ENCODE measurements around the gene COL4A5. TPM values are rescaled to one million over a fixed set of nuclear protein-coding genes. Genes with fewer than 3 reads are reported as not detected.

COL4A5 gene
- total and polyA plus RNA-seq, 2 donors: 7.4 to 9.1 TPM

DNA sequence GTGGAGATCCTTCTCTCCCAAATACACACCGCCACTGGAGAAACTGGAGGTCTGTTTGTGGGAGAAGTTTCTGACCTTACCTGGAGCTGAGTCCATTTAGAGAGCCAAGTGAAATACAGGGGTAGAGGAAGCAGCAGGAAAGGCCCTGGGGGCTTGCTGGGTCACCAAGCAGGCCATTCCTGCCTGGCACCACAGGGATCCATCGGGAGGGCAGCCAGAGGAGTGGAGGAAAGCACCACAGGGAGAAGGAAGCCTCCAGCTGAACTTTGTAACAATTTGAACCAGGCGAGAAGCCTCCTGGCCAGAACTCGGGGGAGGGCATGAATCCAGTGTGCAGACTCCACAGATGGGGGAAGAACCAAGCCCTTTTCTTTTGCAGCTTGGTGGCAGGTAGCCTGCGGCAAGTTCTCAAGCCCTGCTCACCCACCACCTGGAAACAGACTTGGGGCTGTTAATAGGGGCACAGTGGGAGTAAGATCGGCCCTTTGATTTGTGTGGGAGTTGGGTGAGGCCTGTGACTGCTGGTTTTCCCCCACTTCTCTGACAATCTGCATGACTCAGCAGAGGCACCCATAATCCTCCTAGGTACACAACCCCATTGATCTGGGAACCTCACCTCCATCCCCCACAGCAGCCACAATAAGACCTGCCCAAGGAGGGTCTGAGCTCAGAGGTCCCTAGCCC, 202.1 kb downstream of the COL4A5 start:
- no peak for DNase-seq (ENCODE audit: low read depth in 6 of 9, low spot score in 9 of 9)
- no peak overlapping the region for H3K27ac ChIP-seq (ENCODE audit: low read depth in 1 of 2, low read length in 1 of 2)
- no peaks in the 10 kb centered on the region for H3K27me3 ChIP-seq (ENCODE audit: control insufficient read depth in 2 of 2, insufficient read depth in 1 of 2, low read length in 1 of 2)
- H3K4me1 ChIP-seq (ENCODE audit: control insufficient read depth in 2 of 2, insufficient read depth in 2 of 2, low read length in 2 of 2): no peaks in the 10 kb centered on the region
- H3K4me3 ChIP-seq (ENCODE audit: low read length in 2 of 2): no peak overlapping the region
- H3K9me3 ChIP-seq (ENCODE audit: control insufficient read depth in 2 of 2, insufficient read depth in 1 of 2, low read length in 1 of 2): no peaks in the 10 kb centered on the region
- WGBS: 89% methylated on average over 6 of the region's 6 CpGs
- H3K36me3 ChIP-seq (ENCODE audit: control insufficient read depth in 2 of 2, insufficient read depth in 2 of 2, low read length in 1 of 2): no peaks in the 10 kb centered on the region

DNA sequence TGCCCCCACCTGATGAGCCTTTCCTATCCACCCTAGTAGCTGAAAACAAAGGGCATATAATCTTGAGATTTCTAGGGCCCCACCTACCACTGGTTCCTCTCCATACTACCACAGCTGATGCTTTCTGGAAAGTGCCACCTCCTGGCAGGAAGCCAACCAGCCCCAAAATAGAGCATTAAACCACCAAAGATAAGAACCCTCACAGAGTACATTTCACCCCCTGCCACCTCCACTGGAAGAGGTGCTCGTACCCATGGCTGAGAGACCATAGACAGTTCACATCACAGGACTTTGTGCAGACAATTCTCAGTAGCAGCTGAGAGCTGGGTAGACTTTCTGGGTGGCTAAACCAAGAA, 202.6 kb downstream of the COL4A5 start:
- Histone ChIP-seq H3K36me3 (ENCODE audit: control insufficient read depth in 2 of 2, insufficient read depth in 2 of 2, low read length in 1 of 2) (no peaks in the 10 kb centered on the region), H3K27ac (ENCODE audit: low read depth in 1 of 2, low read length in 1 of 2) (no peak overlapping the region), H3K9me3 (ENCODE audit: control insufficient read depth in 2 of 2, insufficient read depth in 1 of 2, low read length in 1 of 2) (no peaks in the 10 kb centered on the region), H3K27me3 (ENCODE audit: control insufficient read depth in 2 of 2, insufficient read depth in 1 of 2, low read length in 1 of 2) (no peaks in the 10 kb centered on the region), H3K4me1 (ENCODE audit: control insufficient read depth in 2 of 2, insufficient read depth in 2 of 2, low read length in 2 of 2) (no peaks in the 10 kb centered on the region), H3K4me3 (ENCODE audit: low read length in 2 of 2) (no peak overlapping the region)
- no peak for DNase-seq (ENCODE audit: low read depth in 6 of 9, low spot score in 9 of 9)
- 81% methylated on average over 1 of the region's 1 CpG for WGBS

DNA sequence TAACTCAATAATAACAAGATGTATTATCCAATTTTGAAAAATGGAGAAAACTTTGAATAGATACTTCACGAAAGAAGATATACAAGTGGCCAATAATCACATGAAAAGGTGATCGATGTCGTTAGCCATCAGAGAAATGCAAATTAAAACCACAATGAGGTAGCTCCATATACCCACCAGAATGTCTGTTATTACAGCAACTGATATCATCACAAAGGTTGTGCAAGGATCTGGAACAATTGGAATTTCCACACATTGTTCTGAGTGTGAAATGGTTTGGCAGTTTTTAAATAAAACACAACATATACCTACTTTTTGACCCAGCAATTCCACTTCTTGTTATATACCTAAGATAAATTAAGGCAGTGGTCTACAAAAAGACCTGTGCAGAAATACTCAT, 225.1 kb downstream of the COL4A5 start:
- 93% methylated on average over 3 of the region's 3 CpGs for WGBS
- no peak for DNase-seq (ENCODE audit: low read depth in 6 of 9, low spot score in 9 of 9)
- Histone ChIP-seq H3K27ac (ENCODE audit: low read depth in 1 of 2, low read length in 1 of 2) (no peak overlapping the region), H3K27me3 (ENCODE audit: control insufficient read depth in 2 of 2, insufficient read depth in 1 of 2, low read length in 1 of 2) (no peaks in the 10 kb centered on the region), H3K36me3 (ENCODE audit: control insufficient read depth in 2 of 2, insufficient read depth in 2 of 2, low read length in 1 of 2) (no peaks in the 10 kb centered on the region), H3K9me3 (ENCODE audit: control insufficient read depth in 2 of 2, insufficient read depth in 1 of 2, low read length in 1 of 2) (no peaks in the 10 kb centered on the region), H3K4me3 (ENCODE audit: low read length in 2 of 2) (no peak overlapping the region), H3K4me1 (ENCODE audit: control insufficient read depth in 2 of 2, insufficient read depth in 2 of 2, low read length in 2 of 2) (no peaks in the 10 kb centered on the region)

DNA sequence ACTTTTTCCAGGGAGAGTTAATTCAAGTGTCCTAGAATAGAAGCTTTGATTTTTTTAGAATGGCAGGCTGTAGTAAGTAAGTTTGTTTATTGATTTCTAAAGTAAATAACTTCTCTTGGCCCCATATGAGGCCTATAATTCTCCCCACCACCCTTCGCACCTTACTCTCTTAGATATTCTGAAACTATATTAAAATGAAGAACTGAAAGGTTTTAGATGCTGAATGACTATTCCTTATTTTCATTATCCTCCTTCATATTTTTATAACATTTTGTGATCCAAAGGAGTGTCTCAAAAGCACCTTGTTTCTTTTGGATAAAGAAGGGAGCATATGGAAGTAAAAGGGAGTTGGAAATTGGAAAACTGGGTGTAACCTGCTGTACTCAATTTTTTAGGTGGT, 226.5 kb downstream of the COL4A5 start:
- H3K4me3 ChIP-seq (ENCODE audit: low read length in 2 of 2): no peak overlapping the region
- H3K4me1 ChIP-seq (ENCODE audit: control insufficient read depth in 2 of 2, insufficient read depth in 2 of 2, low read length in 2 of 2): no peaks in the 10 kb centered on the region
- no peak for DNase-seq (ENCODE audit: low read depth in 6 of 9, low spot score in 9 of 9)
- H3K27me3 ChIP-seq (ENCODE audit: control insufficient read depth in 2 of 2, insufficient read depth in 1 of 2, low read length in 1 of 2): no peaks in the 10 kb centered on the region
- no peaks in the 10 kb centered on the region for H3K36me3 ChIP-seq (ENCODE audit: control insufficient read depth in 2 of 2, insufficient read depth in 2 of 2, low read length in 1 of 2)
- H3K27ac ChIP-seq (ENCODE audit: low read depth in 1 of 2, low read length in 1 of 2): no peak overlapping the region
- WGBS: 94% methylated on average over 1 of the region's 1 CpG
- H3K9me3 ChIP-seq (ENCODE audit: control insufficient read depth in 2 of 2, insufficient read depth in 1 of 2, low read length in 1 of 2): no peaks in the 10 kb centered on the region

DNA sequence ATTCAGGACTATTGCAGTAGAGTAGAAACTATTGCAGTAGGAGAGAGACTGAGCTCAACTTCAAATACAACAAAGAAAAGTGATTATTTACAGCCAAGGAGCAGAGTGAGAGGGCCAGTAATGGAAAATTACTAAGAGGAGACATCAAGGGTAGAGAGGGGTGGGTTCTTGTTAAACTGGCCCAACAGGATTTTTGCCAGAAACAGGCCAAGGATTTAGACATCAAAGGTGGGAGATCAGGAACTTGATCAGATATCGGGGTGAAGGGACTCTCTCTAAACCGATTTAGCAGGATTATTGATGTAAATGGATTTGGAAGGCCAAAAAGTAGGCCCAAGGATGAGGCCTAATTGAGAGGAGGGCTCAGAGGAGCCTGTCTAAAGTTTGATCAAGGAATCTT, 231.9 kb downstream of the COL4A5 start:
- DNase-seq (ENCODE audit: low read depth in 6 of 9, low spot score in 9 of 9): no peak
- no peak overlapping the region for H3K27ac ChIP-seq (ENCODE audit: low read depth in 1 of 2, low read length in 1 of 2)
- no peaks in the 10 kb centered on the region for H3K27me3 ChIP-seq (ENCODE audit: control insufficient read depth in 2 of 2, insufficient read depth in 1 of 2, low read length in 1 of 2)
- H3K9me3 ChIP-seq (ENCODE audit: control insufficient read depth in 2 of 2, insufficient read depth in 1 of 2, low read length in 1 of 2): no peaks in the 10 kb centered on the region
- H3K4me3 ChIP-seq (ENCODE audit: low read length in 2 of 2): no peak overlapping the region
- no peaks in the 10 kb centered on the region for H3K4me1 ChIP-seq (ENCODE audit: control insufficient read depth in 2 of 2, insufficient read depth in 2 of 2, low read length in 2 of 2)
- H3K36me3 ChIP-seq (ENCODE audit: control insufficient read depth in 2 of 2, insufficient read depth in 2 of 2, low read length in 1 of 2): no peaks in the 10 kb centered on the region
- 88% methylated on average over 2 of the region's 2 CpGs for WGBS

DNA sequence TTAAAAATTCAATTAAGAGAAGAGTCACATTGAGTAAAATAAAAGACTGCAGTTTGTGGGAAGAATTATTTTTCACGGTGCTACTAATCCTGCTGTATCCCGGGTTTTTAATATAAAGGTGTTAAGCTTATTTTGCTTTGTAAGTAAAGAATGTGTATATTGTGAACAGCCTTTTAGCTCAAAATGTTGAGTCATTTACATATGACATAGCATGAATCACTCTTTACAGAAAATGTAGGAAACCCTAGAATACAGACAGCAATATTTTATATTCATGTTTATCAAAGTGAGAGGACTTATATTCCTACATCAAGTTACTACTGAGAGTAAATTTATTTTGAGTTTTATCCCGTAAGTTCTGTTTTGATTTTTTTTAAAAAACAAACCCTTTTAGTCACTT, 257.1 kb downstream of the COL4A5 start:
- H3K4me3 ChIP-seq (ENCODE audit: low read length in 2 of 2): no peak overlapping the region
- H3K36me3 ChIP-seq (ENCODE audit: control insufficient read depth in 2 of 2, insufficient read depth in 2 of 2, low read length in 1 of 2): no peaks in the 10 kb centered on the region
- no peaks in the 10 kb centered on the region for H3K4me1 ChIP-seq (ENCODE audit: control insufficient read depth in 2 of 2, insufficient read depth in 2 of 2, low read length in 2 of 2)
- H3K27me3 ChIP-seq (ENCODE audit: control insufficient read depth in 2 of 2, insufficient read depth in 1 of 2, low read length in 1 of 2): no peaks in the 10 kb centered on the region
- H3K27ac ChIP-seq (ENCODE audit: low read depth in 1 of 2, low read length in 1 of 2): no peak overlapping the region
- no peak for DNase-seq (ENCODE audit: low read depth in 6 of 9, low spot score in 9 of 9)
- WGBS: 94% methylated on average over 3 of the region's 3 CpGs
- H3K9me3 ChIP-seq (ENCODE audit: control insufficient read depth in 2 of 2, insufficient read depth in 1 of 2, low read length in 1 of 2): no peaks in the 10 kb centered on the region

DNA sequence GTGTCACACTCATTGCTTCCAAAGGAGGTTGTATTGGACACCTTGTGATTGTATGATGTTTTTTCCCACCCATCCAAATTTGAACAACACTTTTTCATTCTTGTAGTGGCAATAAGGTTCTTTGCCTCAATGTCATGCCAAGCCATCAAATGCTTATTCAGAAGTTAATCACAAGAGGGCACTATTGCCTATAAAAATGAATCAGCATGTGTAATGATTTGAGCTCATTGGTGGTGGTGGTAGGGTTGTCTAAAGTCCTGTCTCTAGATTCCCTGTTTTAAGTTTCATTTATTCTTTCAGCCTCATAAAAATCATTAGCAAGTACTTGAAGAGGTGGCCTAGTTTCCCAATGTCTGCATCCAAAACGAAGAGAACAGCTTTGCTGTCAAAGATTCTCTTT, 259.7 kb downstream of the COL4A5 start:
- 31% methylated on average over 1 of the region's 1 CpG for WGBS
- Histone ChIP-seq H3K27ac (ENCODE audit: low read depth in 1 of 2, low read length in 1 of 2) (no peak overlapping the region), H3K4me3 (ENCODE audit: low read length in 2 of 2) (no peak overlapping the region), H3K36me3 (ENCODE audit: control insufficient read depth in 2 of 2, insufficient read depth in 2 of 2, low read length in 1 of 2) (no peaks in the 10 kb centered on the region), H3K27me3 (ENCODE audit: control insufficient read depth in 2 of 2, insufficient read depth in 1 of 2, low read length in 1 of 2) (no peaks in the 10 kb centered on the region), H3K9me3 (ENCODE audit: control insufficient read depth in 2 of 2, insufficient read depth in 1 of 2, low read length in 1 of 2) (no peaks in the 10 kb centered on the region), H3K4me1 (ENCODE audit: control insufficient read depth in 2 of 2, insufficient read depth in 2 of 2, low read length in 2 of 2) (no peaks in the 10 kb centered on the region)
- DNase-seq (ENCODE audit: low read depth in 6 of 9, low spot score in 9 of 9): peak in 1 of 9 donors; percentile 10

DNA sequence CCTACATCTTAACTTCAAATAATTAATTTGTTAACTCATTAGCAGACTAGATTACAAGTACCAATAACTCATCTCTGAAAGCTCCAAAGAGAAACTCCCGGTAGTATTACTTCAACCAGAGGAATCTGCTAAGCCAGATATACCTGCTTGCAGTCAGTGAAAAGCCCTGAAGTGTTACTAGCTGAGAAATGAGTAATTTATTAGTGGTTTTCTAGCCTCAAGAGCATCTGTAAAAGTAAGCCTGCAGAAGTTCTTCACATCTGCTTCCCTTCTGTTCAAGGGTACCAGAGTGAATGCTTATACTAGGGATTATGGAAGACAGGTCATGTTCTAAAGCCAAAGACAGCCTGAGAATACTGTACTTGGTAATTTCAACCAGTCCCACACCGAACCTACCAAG, 262.0 kb downstream of the COL4A5 start:
- no peak for DNase-seq (ENCODE audit: low read depth in 6 of 9, low spot score in 9 of 9)
- WGBS: 85% methylated on average over 2 of the region's 2 CpGs
- no peak overlapping the region for H3K27ac ChIP-seq (ENCODE audit: low read depth in 1 of 2, low read length in 1 of 2)
- H3K27me3 ChIP-seq (ENCODE audit: control insufficient read depth in 2 of 2, insufficient read depth in 1 of 2, low read length in 1 of 2): no peaks in the 10 kb centered on the region
- H3K9me3 ChIP-seq (ENCODE audit: control insufficient read depth in 2 of 2, insufficient read depth in 1 of 2, low read length in 1 of 2): no peaks in the 10 kb centered on the region
- H3K36me3 ChIP-seq (ENCODE audit: control insufficient read depth in 2 of 2, insufficient read depth in 2 of 2, low read length in 1 of 2): no peaks in the 10 kb centered on the region
- no peak overlapping the region for H3K4me3 ChIP-seq (ENCODE audit: low read length in 2 of 2)
- no peaks in the 10 kb centered on the region for H3K4me1 ChIP-seq (ENCODE audit: control insufficient read depth in 2 of 2, insufficient read depth in 2 of 2, low read length in 2 of 2)

DNA sequence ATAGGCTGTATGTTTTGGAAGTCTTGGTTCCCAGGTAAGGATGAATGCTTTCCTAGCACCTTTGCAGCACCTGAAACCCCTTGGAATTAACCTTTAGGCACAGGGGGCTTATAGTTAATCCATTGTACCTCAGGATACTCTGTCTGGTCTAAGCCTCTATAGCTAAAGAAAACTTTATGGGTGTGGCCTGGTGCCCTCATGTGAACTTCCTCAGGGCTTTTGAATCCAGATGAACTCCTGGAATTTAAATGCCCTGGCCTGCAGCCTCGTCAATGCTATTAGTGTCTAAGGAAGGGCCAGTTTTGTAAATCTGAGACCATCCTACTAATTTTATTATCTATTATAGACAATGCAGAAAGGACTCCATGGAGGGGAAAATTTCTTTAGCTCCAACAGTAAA, 262.9 kb downstream of the COL4A5 start:
- H3K4me3 ChIP-seq (ENCODE audit: low read length in 2 of 2): no peak overlapping the region
- H3K4me1 ChIP-seq (ENCODE audit: control insufficient read depth in 2 of 2, insufficient read depth in 2 of 2, low read length in 2 of 2): no peaks in the 10 kb centered on the region
- no peak for DNase-seq (ENCODE audit: low read depth in 6 of 9, low spot score in 9 of 9)
- H3K9me3 ChIP-seq (ENCODE audit: control insufficient read depth in 2 of 2, insufficient read depth in 1 of 2, low read length in 1 of 2): no peaks in the 10 kb centered on the region
- WGBS: 65% methylated on average over 1 of the region's 1 CpG
- no peaks in the 10 kb centered on the region for H3K27me3 ChIP-seq (ENCODE audit: control insufficient read depth in 2 of 2, insufficient read depth in 1 of 2, low read length in 1 of 2)
- no peak overlapping the region for H3K27ac ChIP-seq (ENCODE audit: low read depth in 1 of 2, low read length in 1 of 2)
- no peaks in the 10 kb centered on the region for H3K36me3 ChIP-seq (ENCODE audit: control insufficient read depth in 2 of 2, insufficient read depth in 2 of 2, low read length in 1 of 2)

DNA sequence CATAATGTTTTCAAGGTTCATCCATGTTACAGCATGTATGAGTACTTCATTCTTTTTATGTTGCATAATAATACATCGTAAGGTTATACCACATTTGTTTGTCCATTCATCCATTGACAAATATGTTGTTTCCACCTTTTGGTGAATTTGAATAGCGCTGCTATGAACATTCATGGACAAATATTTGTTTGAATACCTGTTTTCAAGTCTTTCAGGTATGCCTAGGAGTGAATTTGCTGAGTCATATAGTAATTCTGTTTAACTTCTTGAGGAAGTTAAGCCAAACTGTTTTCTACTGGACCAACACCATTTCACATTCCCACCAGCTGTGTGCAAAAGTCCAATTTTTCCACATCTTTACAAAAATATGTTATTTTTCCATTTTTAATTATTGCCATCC, 265.2 kb downstream of the COL4A5 start:
- Histone ChIP-seq H3K27me3 (ENCODE audit: control insufficient read depth in 2 of 2, insufficient read depth in 1 of 2, low read length in 1 of 2) (no peaks in the 10 kb centered on the region), H3K4me1 (ENCODE audit: control insufficient read depth in 2 of 2, insufficient read depth in 2 of 2, low read length in 2 of 2) (no peaks in the 10 kb centered on the region), H3K4me3 (ENCODE audit: low read length in 2 of 2) (no peak overlapping the region), H3K36me3 (ENCODE audit: control insufficient read depth in 2 of 2, insufficient read depth in 2 of 2, low read length in 1 of 2) (no peaks in the 10 kb centered on the region), H3K27ac (ENCODE audit: low read depth in 1 of 2, low read length in 1 of 2) (no peak overlapping the region), H3K9me3 (ENCODE audit: control insufficient read depth in 2 of 2, insufficient read depth in 1 of 2, low read length in 1 of 2) (no peaks in the 10 kb centered on the region)
- 91% methylated on average over 2 of the region's 2 CpGs for WGBS
- DNase-seq (ENCODE audit: low read depth in 6 of 9, low spot score in 9 of 9): no peak

Measured in thymus (tissue), 11 donors.